Measurements from ENCODE around the gene FGF19.
A peak's percentile ranks its signal among the peaks of the same experiment; 100 is the strongest.

FGF19 gene

GRCh38 chr11:69716099-69716498 is 12.3 kb upstream of the FGF19 start:
- Histone ChIP-seq H3K9ac (ENCODE audit: low read depth, low read length) (no peak overlapping the region), H3K4me1 (ENCODE audit: control insufficient read depth, insufficient read depth, low read length) (no peaks in the 10 kb centered on the region), H3K36me3 (ENCODE audit: control insufficient read depth, insufficient read depth, low read length) (no peaks in the 10 kb centered on the region), H3K4me3 (ENCODE audit: low read depth, low read length) (no peak overlapping the region), H3K27me3 (ENCODE audit: control insufficient read depth, insufficient read depth, low read length) (peaks cover 11% of the 10 kb centered on the region), H3K9me3 (ENCODE audit: control insufficient read depth, insufficient read depth, low read length) (no peaks in the 10 kb centered on the region)

GRCh38 chr11:69715446-69715845 is 11.6 kb upstream of the FGF19 start:
- H3K4me1 ChIP-seq (ENCODE audit: control insufficient read depth, insufficient read depth, low read length), result no peaks in the 10 kb centered on the region
- H3K4me3 ChIP-seq (ENCODE audit: low read depth, low read length), result no peak overlapping the region
- H3K9me3 ChIP-seq (ENCODE audit: control insufficient read depth, insufficient read depth, low read length), result no peaks in the 10 kb centered on the region
- no peaks in the 10 kb centered on the region for H3K36me3 ChIP-seq (ENCODE audit: control insufficient read depth, insufficient read depth, low read length)
- no peak overlapping the region for H3K9ac ChIP-seq (ENCODE audit: low read depth, low read length)
- H3K27me3 ChIP-seq (ENCODE audit: control insufficient read depth, insufficient read depth, low read length), result peaks cover 11% of the 10 kb centered on the region

- Histone ChIP-seq H3K4me1 (ENCODE audit: control insufficient read depth, insufficient read depth, low read length) (no peaks in the 10 kb centered on the region), H3K4me3 (ENCODE audit: low read depth, low read length) (no peak overlapping the region), H3K27me3 (ENCODE audit: control insufficient read depth, insufficient read depth, low read length) (no peaks in the 10 kb centered on the region), H3K9ac (ENCODE audit: low read depth, low read length) (no peak overlapping the region), H3K36me3 (ENCODE audit: control insufficient read depth, insufficient read depth, low read length) (no peaks in the 10 kb centered on the region), H3K9me3 (ENCODE audit: control insufficient read depth, insufficient read depth, low read length) (no peaks in the 10 kb centered on the region)
Measured at GRCh38 chr11:69711822-69712801, 8.3 kb upstream of the FGF19 start.

- H3K9ac ChIP-seq (ENCODE audit: low read depth, low read length), result no peak overlapping the region
- H3K9me3 ChIP-seq (ENCODE audit: control insufficient read depth, insufficient read depth, low read length), result no peaks in the 10 kb centered on the region
- no peak overlapping the region for H3K4me3 ChIP-seq (ENCODE audit: low read depth, low read length)
- no peaks in the 10 kb centered on the region for H3K36me3 ChIP-seq (ENCODE audit: control insufficient read depth, insufficient read depth, low read length)
- H3K27me3 ChIP-seq (ENCODE audit: control insufficient read depth, insufficient read depth, low read length), result peaks cover 23% of the 10 kb centered on the region
- peaks cover 4% of the 10 kb centered on the region for H3K4me1 ChIP-seq (ENCODE audit: control insufficient read depth, insufficient read depth, low read length)
Measured at GRCh38 chr11:69708736-69709401, 5.0 kb upstream of the FGF19 start.

GRCh38 chr11:69707176-69707575 is 3.4 kb upstream of the FGF19 start:
- Histone ChIP-seq H3K4me3 (ENCODE audit: low read depth, low read length) (no peak overlapping the region), H3K4me1 (ENCODE audit: control insufficient read depth, insufficient read depth, low read length) (peaks cover 4% of the 10 kb centered on the region), H3K36me3 (ENCODE audit: control insufficient read depth, insufficient read depth, low read length) (no peaks in the 10 kb centered on the region), H3K27me3 (ENCODE audit: control insufficient read depth, insufficient read depth, low read length) (peaks cover 28% of the 10 kb centered on the region), H3K9ac (ENCODE audit: low read depth, low read length) (no peak overlapping the region), H3K9me3 (ENCODE audit: control insufficient read depth, insufficient read depth, low read length) (no peaks in the 10 kb centered on the region)

- H3K36me3 ChIP-seq (ENCODE audit: control insufficient read depth, insufficient read depth, low read length), result no peaks in the 10 kb centered on the region
- H3K27me3 ChIP-seq (ENCODE audit: control insufficient read depth, insufficient read depth, low read length), result peaks cover 28% of the 10 kb centered on the region
- no peak overlapping the region for H3K9ac ChIP-seq (ENCODE audit: low read depth, low read length)
- H3K4me1 ChIP-seq (ENCODE audit: control insufficient read depth, insufficient read depth, low read length), result peaks cover 8% of the 10 kb centered on the region
- peak overlapping the region; percentile 49 for H3K4me3 ChIP-seq (ENCODE audit: low read depth, low read length)
- no peaks in the 10 kb centered on the region for H3K9me3 ChIP-seq (ENCODE audit: control insufficient read depth, insufficient read depth, low read length)
Measured at GRCh38 chr11:69705901-69706787, 2.3 kb upstream of the FGF19 start.

- Histone ChIP-seq H3K9me3 (ENCODE audit: control insufficient read depth, insufficient read depth, low read length) (no peaks in the 10 kb centered on the region), H3K4me3 (ENCODE audit: low read depth, low read length) (peak overlapping the region; percentile 49), H3K27me3 (ENCODE audit: control insufficient read depth, insufficient read depth, low read length) (peaks cover 28% of the 10 kb centered on the region), H3K36me3 (ENCODE audit: control insufficient read depth, insufficient read depth, low read length) (no peaks in the 10 kb centered on the region), H3K4me1 (ENCODE audit: control insufficient read depth, insufficient read depth, low read length) (peaks cover 14% of the 10 kb centered on the region), H3K9ac (ENCODE audit: low read depth, low read length) (no peak overlapping the region)
Measured at GRCh38 chr11:69705351-69705811, 1.6 kb upstream of the FGF19 start.

GRCh38 chr11:69704508-69705253 is 859 bp upstream of the FGF19 start:
- peaks cover 28% of the 10 kb centered on the region for H3K27me3 ChIP-seq (ENCODE audit: control insufficient read depth, insufficient read depth, low read length)
- H3K9ac ChIP-seq (ENCODE audit: low read depth, low read length), result no peak overlapping the region
- H3K4me1 ChIP-seq (ENCODE audit: control insufficient read depth, insufficient read depth, low read length), result peaks cover 17% of the 10 kb centered on the region
- no peaks in the 10 kb centered on the region for H3K9me3 ChIP-seq (ENCODE audit: control insufficient read depth, insufficient read depth, low read length)
- peak overlapping the region; percentile 55 for H3K4me3 ChIP-seq (ENCODE audit: low read depth, low read length)
- no peaks in the 10 kb centered on the region for H3K36me3 ChIP-seq (ENCODE audit: control insufficient read depth, insufficient read depth, low read length)

GRCh38 chr11:69703453-69703767 is 412 bp downstream of the FGF19 start:
- Histone ChIP-seq H3K4me1 (ENCODE audit: control insufficient read depth, insufficient read depth, low read length) (peaks cover 17% of the 10 kb centered on the region), H3K4me3 (ENCODE audit: low read depth, low read length) (peak overlapping the region; percentile 71), H3K27me3 (ENCODE audit: control insufficient read depth, insufficient read depth, low read length) (peaks cover 28% of the 10 kb centered on the region), H3K9me3 (ENCODE audit: control insufficient read depth, insufficient read depth, low read length) (no peaks in the 10 kb centered on the region), H3K9ac (ENCODE audit: low read depth, low read length) (no peak overlapping the region), H3K36me3 (ENCODE audit: control insufficient read depth, insufficient read depth, low read length) (peaks cover 4% of the 10 kb centered on the region)

GRCh38 chr11:69702769-69703452 is 911 bp downstream of the FGF19 start:
- H3K4me1 ChIP-seq (ENCODE audit: control insufficient read depth, insufficient read depth, low read length), result peaks cover 17% of the 10 kb centered on the region
- peaks cover 28% of the 10 kb centered on the region for H3K27me3 ChIP-seq (ENCODE audit: control insufficient read depth, insufficient read depth, low read length)
- peak overlapping the region; percentile 12 for H3K9ac ChIP-seq (ENCODE audit: low read depth, low read length)
- peaks cover 4% of the 10 kb centered on the region for H3K36me3 ChIP-seq (ENCODE audit: control insufficient read depth, insufficient read depth, low read length)
- H3K4me3 ChIP-seq (ENCODE audit: low read depth, low read length), result peak overlapping the region; percentile 71
- H3K9me3 ChIP-seq (ENCODE audit: control insufficient read depth, insufficient read depth, low read length), result no peaks in the 10 kb centered on the region
